OCI-LY1 (cell line): Measurements from ENCODE around the gene WDR72.

ENCODE experiments used
- EZH2 ChIP-seq: fragments of 200-600 bp; sonication (generic), shearing (Covaris generic); IDR thresholded peaks from 2 replicates; pipeline ENCODE4 v1.8.0; 2017; ENCODE audit warnings: borderline replicate concordance, mixed run types, mild to moderate bottlenecking, antibody characterized with exemption, low read length, moderate library complexity, mixed read lengths
- TF ChIP-seq, protein P1 (sequence below): fragments of 200-600 bp; sonication (generic), shearing (Covaris generic); IDR thresholded peaks from 2 replicates; pipeline ENCODE4 v1.5.1; 2017; ENCODE audit warnings: mild to moderate bottlenecking, antibody characterized with exemption, low read length, moderate library complexity, mixed read lengths

DNA sequence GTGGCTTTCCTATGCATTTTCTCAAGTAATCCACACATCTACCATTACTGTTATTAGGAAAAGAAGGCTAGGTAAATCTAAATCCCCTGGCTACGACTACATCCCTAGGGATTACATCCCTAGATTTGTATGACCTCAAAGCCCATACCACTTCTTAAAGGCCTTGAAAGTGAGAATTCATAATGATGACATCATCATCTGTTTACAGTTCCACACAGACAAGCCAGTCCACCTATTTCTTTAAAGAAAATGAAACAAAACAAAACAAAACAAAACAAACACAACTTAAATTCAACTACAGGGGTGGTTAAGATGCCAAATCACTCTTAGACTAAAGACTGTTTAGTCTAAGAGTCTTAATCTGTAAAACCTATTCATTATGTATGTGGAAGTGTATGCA is 5.7 kb downstream of the WDR72 start:
- TF ChIP-seq, protein P1, sequence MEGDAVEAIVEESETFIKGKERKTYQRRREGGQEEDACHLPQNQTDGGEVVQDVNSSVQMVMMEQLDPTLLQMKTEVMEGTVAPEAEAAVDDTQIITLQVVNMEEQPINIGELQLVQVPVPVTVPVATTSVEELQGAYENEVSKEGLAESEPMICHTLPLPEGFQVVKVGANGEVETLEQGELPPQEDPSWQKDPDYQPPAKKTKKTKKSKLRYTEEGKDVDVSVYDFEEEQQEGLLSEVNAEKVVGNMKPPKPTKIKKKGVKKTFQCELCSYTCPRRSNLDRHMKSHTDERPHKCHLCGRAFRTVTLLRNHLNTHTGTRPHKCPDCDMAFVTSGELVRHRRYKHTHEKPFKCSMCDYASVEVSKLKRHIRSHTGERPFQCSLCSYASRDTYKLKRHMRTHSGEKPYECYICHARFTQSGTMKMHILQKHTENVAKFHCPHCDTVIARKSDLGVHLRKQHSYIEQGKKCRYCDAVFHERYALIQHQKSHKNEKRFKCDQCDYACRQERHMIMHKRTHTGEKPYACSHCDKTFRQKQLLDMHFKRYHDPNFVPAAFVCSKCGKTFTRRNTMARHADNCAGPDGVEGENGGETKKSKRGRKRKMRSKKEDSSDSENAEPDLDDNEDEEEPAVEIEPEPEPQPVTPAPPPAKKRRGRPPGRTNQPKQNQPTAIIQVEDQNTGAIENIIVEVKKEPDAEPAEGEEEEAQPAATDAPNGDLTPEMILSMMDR: no peak
- TF ChIP-seq EZH2: no peak
